Mucosa of rectum (tissue), 2 donors: ENCODE data around the gene COPS8.

Experiments used
- H3K27ac ChIP-seq, 2 donors: one replicate each; pipeline ENCODE4 v1.7.0; 2013; ENCODE audit warnings: inconsistent platforms in 2 of 2, low read depth in 2 of 2, low read length in 2 of 2
- H3K27me3 ChIP-seq, 2 donors: one replicate each; pipeline ENCODE4 v1.7.0; 2013; ENCODE audit warnings: low read length in 2 of 2; ENCODE audit not compliant: control insufficient read depth in 2 of 2, insufficient read depth in 2 of 2
- H3K36me3 ChIP-seq, 2 donors: one replicate each; pipeline ENCODE4 v1.7.0; 2013; ENCODE audit warnings: low read length in 2 of 2; ENCODE audit not compliant: control insufficient read depth in 2 of 2, insufficient read depth in 2 of 2
- H3K4me1 ChIP-seq, 2 donors: one replicate each; pipeline ENCODE4 v1.7.0; 2013; ENCODE audit warnings: low read length in 2 of 2, mild to moderate bottlenecking in 1 of 2; ENCODE audit not compliant: control insufficient read depth in 2 of 2, insufficient read depth in 2 of 2
- H3K4me3 ChIP-seq, 2 donors: one replicate each; pipeline ENCODE4 v1.7.0; 2013; ENCODE audit warnings: low read length in 2 of 2
- H3K9ac ChIP-seq, 2 donors: one replicate each; pipeline ENCODE4 v1.7.0; 2013; ENCODE audit warnings: low read length in 2 of 2, low read depth in 1 of 2, mild to moderate bottlenecking in 1 of 2
- H3K9me3 ChIP-seq, 2 donors: one replicate each; pipeline ENCODE4 v1.7.0; 2013; ENCODE audit warnings: low read length in 2 of 2; ENCODE audit not compliant: control insufficient read depth in 2 of 2
- donor health status: healthy.
- donor health status: Normal muscosa, but diverticular disease.

COPS8 gene

DNA sequence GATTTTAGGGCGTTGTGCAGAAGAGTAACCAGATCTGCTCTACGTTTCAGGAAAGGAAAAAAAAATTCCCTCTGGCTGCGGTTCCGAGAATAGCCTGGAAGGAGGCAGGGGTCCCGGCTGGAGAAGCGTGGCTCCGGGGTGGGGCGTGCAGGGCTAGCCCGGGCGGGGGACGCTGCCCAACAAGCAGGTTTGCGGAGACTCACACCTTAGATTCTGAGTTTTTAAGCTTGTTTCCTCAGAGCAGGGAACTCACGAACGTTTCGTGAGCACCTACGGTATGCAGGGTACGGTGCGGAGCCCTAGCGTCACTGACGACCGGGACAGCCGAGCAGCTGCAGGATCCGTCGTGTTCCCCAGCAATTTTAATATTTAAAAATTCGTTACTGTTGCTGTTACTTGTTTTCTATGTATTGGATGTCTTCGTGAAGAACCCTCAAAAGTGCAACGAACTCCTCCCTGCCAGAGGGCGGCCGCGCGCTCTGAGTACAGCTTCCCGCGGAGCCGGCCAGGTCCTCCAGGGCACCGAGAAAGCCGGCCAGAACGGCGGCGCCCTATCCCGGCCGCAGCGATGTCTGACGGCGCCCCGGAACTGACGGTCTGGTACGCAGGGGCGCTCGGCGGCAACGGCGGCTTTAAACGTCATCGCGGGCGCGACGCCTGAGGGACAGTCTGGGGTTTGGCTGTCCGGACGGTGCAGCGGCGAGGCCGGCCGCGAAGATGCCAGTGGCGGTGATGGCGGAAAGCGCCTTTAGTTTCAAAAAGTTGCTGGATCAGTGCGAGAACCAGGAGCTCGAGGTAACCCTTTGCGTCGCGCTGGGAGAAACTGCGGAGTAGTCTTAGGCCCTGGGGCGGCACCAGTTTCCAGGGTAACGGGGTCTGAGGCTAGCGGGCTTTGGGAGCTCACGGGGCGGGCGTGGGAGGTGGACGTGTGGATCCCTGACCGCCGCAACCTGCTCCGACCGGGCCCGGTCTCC lies at the start of gene COPS8:
Gene COPS8 (plus strand): TSS at position 642 of the 974 bp plus-strand sequence. CDS start 76 bp downstream, at position 718.
- Histone ChIP-seq H3K4me1 (peaks cover 4 to 17% of the 10 kb centered on the region in 2 donors), H3K27me3 (no peaks in the 10 kb centered on the region), H3K9me3 (no peaks in the 10 kb centered on the region), H3K27ac (peak within 1 kb of the TSS; percentile 81 to 82), H3K4me3 (peak within 1 kb of the TSS; percentile 85 to 96), H3K9ac (peak within 1 kb of the TSS; percentile 83 to 86), H3K36me3 (peaks cover under 1 to 6% of the 10 kb centered on the region in 2 donors)

DNA sequence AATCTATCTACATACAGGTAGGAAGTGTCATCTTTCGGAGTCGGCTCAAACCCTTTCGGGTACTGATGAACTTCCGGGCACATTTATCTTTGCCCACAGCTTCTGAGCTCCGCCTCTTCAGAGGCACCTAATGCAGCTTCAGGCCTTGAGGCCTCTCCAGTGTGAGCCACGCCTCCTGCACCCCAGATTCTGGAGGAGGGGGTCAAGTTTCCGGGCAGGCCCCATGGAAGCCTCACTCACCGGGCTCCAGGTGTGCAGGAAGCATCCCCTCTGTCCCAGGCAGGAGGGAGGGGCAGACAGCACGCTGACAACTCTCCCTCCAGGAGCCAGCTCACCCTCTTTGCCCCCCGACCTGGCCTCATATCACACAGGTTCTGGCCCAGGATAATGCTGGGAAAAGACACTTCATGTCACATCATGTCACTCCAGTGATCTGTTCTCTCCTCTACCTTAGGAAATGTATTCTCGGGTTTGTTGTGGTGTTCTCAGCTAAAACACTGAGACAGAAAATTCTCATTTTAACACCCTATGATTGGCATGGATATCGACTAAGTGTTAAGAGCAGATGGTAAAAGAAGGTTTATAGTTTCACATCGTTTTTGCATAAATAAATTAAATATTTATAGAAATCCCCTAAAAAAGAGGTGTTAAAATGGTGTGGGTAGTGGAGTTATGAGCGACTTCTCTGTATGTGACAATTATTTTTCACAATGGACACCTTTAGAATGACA lies 46.2 kb upstream of the COPS8 start:
- no peaks in the 10 kb centered on the region for H3K9me3 ChIP-seq
- no peak overlapping the region for H3K4me3 ChIP-seq
- H3K27ac ChIP-seq, result no peak overlapping the region

DNA sequence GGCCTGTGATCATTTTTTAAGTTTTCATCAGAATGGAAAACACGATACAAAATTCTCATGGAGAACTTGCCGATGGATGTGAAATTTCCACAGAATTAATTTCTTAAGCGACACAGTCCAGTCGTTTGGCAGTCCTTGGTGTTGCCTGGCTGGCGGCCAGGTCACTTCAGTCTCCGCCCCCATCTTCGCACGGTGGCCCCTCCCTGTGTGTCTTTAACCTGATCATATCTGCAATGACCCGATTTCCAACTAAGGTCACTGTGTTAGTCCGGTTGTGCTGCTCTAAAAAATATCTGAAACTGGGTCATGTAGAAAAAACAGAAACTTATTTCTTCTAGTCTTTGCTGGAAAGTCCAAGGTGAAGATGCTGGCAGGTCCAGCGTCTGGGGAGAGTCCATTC lies 44.5 kb upstream of the COPS8 start:
- Histone ChIP-seq H3K4me1 (no peaks in the 10 kb centered on the region), H3K27me3 (no peaks in the 10 kb centered on the region), H3K4me3 (no peak overlapping the region), H3K27ac (no peak overlapping the region), H3K9me3 (no peaks in the 10 kb centered on the region), H3K9ac (no peak overlapping the region), H3K36me3 (no peaks in the 10 kb centered on the region)

More for the DNA sequence above, 46.2 kb upstream of the COPS8 start:
- H3K36me3 ChIP-seq, result no peaks in the 10 kb centered on the region
- H3K4me1 ChIP-seq, result no peaks in the 10 kb centered on the region
- no peak overlapping the region for H3K9ac ChIP-seq
- H3K27me3 ChIP-seq, result no peaks in the 10 kb centered on the region

DNA sequence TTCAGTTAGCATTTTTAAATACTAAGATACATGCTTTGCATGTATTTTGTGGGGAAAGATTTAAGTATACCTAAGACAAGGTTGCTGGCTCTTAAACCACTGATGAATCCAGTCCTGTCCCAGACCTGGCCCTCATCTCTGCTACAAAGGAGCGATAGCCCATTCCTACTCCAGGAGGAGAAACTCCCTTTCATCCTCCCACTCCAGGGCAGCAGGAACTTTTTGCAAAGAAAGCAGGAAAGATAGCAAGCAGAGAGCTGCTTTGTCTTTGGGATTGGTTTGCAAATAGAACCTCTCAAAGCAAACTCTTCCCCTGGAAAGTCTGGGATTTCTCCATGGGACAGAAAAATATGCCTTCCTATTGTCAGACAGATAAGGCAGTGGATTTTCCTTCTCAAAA lies 43.6 kb upstream of the COPS8 start:
- no peak overlapping the region for H3K27ac ChIP-seq
- H3K4me3 ChIP-seq, result no peak overlapping the region
- H3K4me1 ChIP-seq, result no peaks in the 10 kb centered on the region
- H3K27me3 ChIP-seq, result no peaks in the 10 kb centered on the region
- no peaks in the 10 kb centered on the region for H3K36me3 ChIP-seq
- H3K9me3 ChIP-seq, result no peaks in the 10 kb centered on the region
- H3K9ac ChIP-seq, result no peak overlapping the region

DNA sequence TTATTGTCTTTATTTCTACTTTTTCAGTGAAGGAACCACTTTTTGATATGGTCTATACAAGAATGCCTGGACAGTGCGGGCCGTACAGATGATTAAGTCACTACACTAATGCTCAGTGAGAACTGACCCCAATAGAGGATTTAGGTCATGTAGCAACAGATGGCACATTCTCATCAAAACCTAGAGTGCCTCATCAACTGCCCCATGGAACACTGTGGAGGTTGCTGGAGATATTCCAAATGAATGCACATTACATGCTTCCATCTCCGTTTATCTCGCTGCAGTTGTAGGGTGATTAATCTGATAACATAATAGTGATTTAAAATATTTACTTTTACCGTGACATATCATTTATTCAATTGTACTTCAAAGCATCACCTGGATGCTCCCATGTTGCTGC lies 41.8 kb upstream of the COPS8 start:
- H3K27me3 ChIP-seq, result no peaks in the 10 kb centered on the region
- no peaks in the 10 kb centered on the region for H3K4me1 ChIP-seq
- no peak overlapping the region for H3K9ac ChIP-seq
- no peaks in the 10 kb centered on the region for H3K9me3 ChIP-seq
- no peak overlapping the region for H3K27ac ChIP-seq
- no peaks in the 10 kb centered on the region for H3K36me3 ChIP-seq
- no peak overlapping the region for H3K4me3 ChIP-seq

DNA sequence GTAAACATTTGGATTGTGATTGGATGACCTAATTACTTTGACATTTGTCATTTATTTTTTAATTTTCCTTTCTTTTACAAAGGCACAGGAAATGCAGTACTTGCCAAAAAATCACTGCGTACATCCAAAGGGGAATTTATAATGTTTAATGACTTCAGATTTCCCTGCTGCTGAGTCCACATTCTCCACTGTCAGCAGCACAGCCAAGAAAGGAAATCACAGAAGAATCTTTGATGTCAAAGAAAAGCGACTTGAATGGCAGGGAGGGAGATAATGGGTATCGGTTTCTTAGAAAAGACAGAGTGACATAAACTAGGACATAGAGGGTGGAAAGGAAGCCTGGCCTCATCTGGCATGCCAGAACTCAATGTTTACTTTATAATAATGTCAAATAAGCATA lies 41.4 kb upstream of the COPS8 start:
- no peaks in the 10 kb centered on the region for H3K9me3 ChIP-seq
- no peak overlapping the region for H3K9ac ChIP-seq
- no peaks in the 10 kb centered on the region for H3K27me3 ChIP-seq
- no peaks in the 10 kb centered on the region for H3K36me3 ChIP-seq
- no peak overlapping the region for H3K27ac ChIP-seq
- H3K4me3 ChIP-seq, result no peak overlapping the region
- H3K4me1 ChIP-seq, result no peaks in the 10 kb centered on the region

DNA sequence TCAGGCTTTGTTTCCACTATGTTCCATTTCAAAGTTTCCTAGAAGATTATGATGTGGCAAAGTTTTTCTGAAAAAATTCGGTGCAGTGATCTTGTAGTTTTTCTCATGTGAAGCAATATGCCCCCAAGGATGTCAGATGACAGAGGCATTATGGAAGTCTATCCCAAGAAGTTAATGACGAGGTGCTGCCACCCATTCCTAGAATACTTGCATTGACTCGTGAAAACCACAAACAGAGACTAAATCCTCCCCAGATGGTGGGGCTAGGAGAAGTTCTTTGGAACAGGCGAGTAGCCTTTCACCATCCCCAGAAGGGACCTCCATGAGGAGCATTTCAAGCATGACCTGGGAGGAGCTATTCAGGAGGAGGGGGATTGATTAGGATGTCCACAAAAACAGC lies 40.2 kb upstream of the COPS8 start:
- no peak overlapping the region for H3K27ac ChIP-seq
- no peak overlapping the region for H3K4me3 ChIP-seq
- H3K9ac ChIP-seq, result no peak overlapping the region
- H3K27me3 ChIP-seq, result no peaks in the 10 kb centered on the region
- H3K9me3 ChIP-seq, result no peaks in the 10 kb centered on the region
- no peaks in the 10 kb centered on the region for H3K36me3 ChIP-seq
- H3K4me1 ChIP-seq, result no peaks in the 10 kb centered on the region

DNA sequence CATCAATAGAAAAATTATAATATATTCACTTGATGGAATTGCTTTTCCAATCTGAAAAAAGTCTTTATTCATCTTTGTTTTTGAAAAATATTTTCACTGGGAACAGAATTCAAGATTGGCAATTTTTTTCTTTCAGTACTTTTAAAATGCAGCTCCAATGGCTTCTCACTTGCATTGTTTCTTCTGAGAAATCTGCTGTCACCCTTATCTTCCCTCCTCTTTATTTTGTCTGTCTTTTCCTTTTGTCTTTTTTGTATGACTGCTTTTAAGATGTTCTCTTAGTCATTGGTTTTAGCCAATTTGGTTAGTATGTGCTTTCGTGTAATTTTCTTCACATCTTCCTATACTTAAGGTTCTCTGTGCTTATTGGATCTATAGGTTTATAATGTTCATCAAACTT lies 37.1 kb upstream of the COPS8 start:
- H3K9me3 ChIP-seq, result no peaks in the 10 kb centered on the region

DNA sequence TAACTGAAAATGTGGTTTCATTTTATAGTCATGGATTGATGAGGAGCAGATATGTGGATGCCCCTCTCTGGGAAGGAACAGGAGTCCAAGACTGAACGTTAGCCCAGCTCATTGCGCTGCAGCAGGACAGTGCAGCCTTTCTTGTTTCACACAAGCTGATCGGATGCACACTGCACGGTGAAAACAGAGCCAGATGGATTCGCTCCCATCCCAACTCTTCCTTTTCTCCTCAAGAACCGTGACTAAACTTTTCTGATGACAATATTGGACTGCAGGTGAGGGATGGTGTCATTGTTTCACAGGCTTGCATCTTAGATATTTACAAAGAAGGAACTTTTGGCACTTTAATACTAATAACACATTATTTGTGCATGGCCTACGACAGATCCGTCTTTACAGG lies 33.8 kb upstream of the COPS8 start:
- no peaks in the 10 kb centered on the region for H3K36me3 ChIP-seq
- no peak overlapping the region for H3K27ac ChIP-seq
- no peak overlapping the region for H3K4me3 ChIP-seq
- no peaks in the 10 kb centered on the region for H3K9me3 ChIP-seq
- no peaks in the 10 kb centered on the region for H3K4me1 ChIP-seq
- no peak overlapping the region for H3K9ac ChIP-seq
- H3K27me3 ChIP-seq, result no peaks in the 10 kb centered on the region

More for the DNA sequence above, 37.1 kb upstream of the COPS8 start:
- Histone ChIP-seq H3K27me3 (no peaks in the 10 kb centered on the region), H3K4me1 (no peaks in the 10 kb centered on the region), H3K36me3 (no peaks in the 10 kb centered on the region), H3K27ac (no peak overlapping the region), H3K4me3 (no peak overlapping the region), H3K9ac (no peak overlapping the region)

DNA sequence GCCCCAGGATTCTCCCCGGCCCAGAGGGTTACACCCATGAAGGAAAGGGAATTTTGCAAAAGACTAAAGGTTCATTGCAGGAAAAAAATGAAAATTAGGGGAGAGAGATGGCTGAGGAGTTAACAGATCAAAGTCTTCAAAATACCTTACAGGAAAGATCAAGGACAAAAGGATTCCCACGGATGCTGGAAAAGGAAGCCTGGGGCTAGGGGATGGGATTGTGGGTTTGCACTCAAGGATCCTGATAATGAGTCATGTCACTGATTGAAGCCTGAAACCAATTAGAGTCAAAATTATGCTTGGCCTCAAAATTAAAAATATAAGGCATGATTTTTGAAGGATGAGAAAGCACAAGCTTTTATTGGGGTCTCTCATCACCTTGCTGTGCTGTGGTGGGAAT lies 32.6 kb upstream of the COPS8 start:
- no peaks in the 10 kb centered on the region for H3K36me3 ChIP-seq
- H3K27me3 ChIP-seq, result no peaks in the 10 kb centered on the region
- H3K4me3 ChIP-seq, result no peak overlapping the region
- H3K27ac ChIP-seq, result no peak overlapping the region
- no peaks in the 10 kb centered on the region for H3K9me3 ChIP-seq
- no peaks in the 10 kb centered on the region for H3K4me1 ChIP-seq
- no peak overlapping the region for H3K9ac ChIP-seq
